ENCODE measurements around the gene IVD. TPM values are rescaled to one million over a fixed set of nuclear protein-coding genes. Genes with fewer than 3 reads are reported as not detected.
A peak's percentile ranks its signal among the peaks of the same experiment; 100 is the strongest.

Gene IVD
- total RNA-seq, 1 experiment from 2014 or later = 93.1 TPM

DNA sequence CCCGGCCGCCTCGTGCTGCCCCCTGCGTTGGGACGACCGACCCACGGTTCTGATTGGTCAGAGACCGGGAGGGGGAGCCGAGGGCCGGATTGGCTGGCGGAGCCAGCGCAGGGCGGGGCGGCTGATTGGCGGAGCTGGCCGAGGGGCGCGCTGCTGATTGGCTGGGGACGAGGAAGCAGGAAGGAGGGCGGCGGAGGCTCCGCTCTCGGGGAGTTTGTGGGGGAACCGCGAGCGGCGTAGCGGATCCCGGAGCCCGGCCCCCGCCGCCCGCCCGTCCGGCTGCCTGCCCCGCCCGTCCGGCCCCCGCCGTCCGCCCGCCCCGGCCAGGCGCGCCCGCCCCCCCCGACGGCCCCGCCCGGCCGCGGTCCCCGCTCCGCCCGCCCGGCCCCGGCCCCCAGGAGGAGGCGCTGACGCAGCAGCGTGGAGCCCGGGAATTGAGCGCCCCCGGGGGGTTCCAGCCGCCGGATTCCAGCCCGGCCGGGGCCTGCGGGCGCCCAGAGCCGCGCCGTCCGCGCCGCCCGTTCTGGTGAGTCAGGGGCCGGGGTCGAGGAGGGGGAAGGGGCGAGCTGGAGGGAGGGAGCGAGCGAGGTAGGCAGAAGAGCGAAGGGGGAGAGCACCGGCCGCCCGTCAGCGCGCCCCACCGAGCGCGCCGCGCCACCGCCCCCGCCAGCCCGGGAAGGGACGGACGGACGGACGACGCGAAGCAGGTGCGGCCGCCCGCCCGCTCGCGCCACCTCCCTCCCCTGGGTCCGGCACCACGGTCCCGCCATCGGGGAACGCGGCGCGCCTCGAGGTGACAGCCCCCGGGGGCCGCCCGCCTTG is 35.4 kb downstream of the IVD start, which contains the start of gene BAHD1:
Gene BAHD1, plus strand, starts transcription at position 211 of the 822 bp plus-strand sequence. CDS start 17,512 bp downstream, outside the sequence.
- Histone ChIP-seq H3K27ac (ENCODE audit: insufficient read length, low read depth, low read length) (no peak within 1 kb of the TSS), H4K8ac (replicated peaks; ENCODE audit: insufficient read length, low read depth, low read length) (no peak within 1 kb of the TSS), H4K5ac (ENCODE audit: insufficient read length, low read depth, low read length) (no peak within 1 kb of the TSS), H2BK15ac (ENCODE audit: low read depth, low read length) (no peak within 1 kb of the TSS), H3T11ph (ENCODE audit: low read length) (no peak within 1 kb of the TSS), H3K23ac (ENCODE audit: insufficient read length, low read depth, low read length) (no peak within 1 kb of the TSS), H2AFZ (ENCODE audit: low read length) (no peak within 1 kb of the TSS), H4K91ac (ENCODE audit: insufficient read length, low read depth, low read length) (no peak within 1 kb of the TSS), H3K4ac (ENCODE audit: low read depth, low read length) (no peak within 1 kb of the TSS), H2BK5ac (ENCODE audit: insufficient read length, low read length) (no peak within 1 kb of the TSS), H2BK12ac (ENCODE audit: insufficient read length, low read depth, low read length) (no peak within 1 kb of the TSS), H3K27me3 (ENCODE audit: insufficient read depth, low read length) (no peaks in the 10 kb centered on the region), H3K79me2 (ENCODE audit: insufficient read depth, low read length) (peaks cover 34% of the 10 kb centered on the region; the same call in 1 of the 2 replicates), H3K9me3 (ENCODE audit: control insufficient read depth, low read depth, low read length) (no peaks in the 10 kb centered on the region), H2BK120ac (ENCODE audit: low read depth, low read length, poor library complexity, severe bottlenecking) (no peak within 1 kb of the TSS), H3K56ac (ENCODE audit: insufficient read length, low read depth, low read length) (no peak within 1 kb of the TSS), H3K4me1 (ENCODE audit: insufficient read depth, low read length) (peaks cover 28% of the 10 kb centered on the region), H2BK20ac (ENCODE audit: low read depth, low read length, poor library complexity, severe bottlenecking) (no peak within 1 kb of the TSS), H3K9ac (ENCODE audit: extremely low read depth, insufficient read length, low read length) (peak within 1 kb of the TSS; percentile 76), H3K23me2 (ENCODE audit: insufficient read length, low read depth, low read length, poor library complexity, severe bottlenecking) (peaks cover 42% of the 10 kb centered on the region), H2AK5ac (ENCODE audit: insufficient read length, low read length) (no peak within 1 kb of the TSS), H4K20me1 (ENCODE audit: control insufficient read depth, insufficient read depth, insufficient read length) (no peaks in the 10 kb centered on the region), H3K4me2 (ENCODE audit: insufficient read depth, insufficient read length, low read length) (peak within 1 kb of the TSS; percentile 80), H3K18ac (ENCODE audit: insufficient read length, low read depth, low read length) (peak within 1 kb of the TSS; percentile 65), H3K14ac (ENCODE audit: insufficient read depth, low read length) (peak within 1 kb of the TSS; percentile 80), H3K79me1 (ENCODE audit: insufficient read depth, low read depth, low read length, poor library complexity, severe bottlenecking) (peaks cover 8% of the 10 kb centered on the region)
- DNase-seq = peak; percentile 97
- H3K27ac Mint-ChIP-seq = peak within 1 kb of the TSS; percentile 67 to 97 (median 74); a peak in 6 of 7 replicates
- no CpG with 5 or more reads among the region's 119 CpGs for WGBS (ENCODE audit: extremely low coverage, insufficient read length, low lambda C conversion rate)
- peak within 1 kb of the TSS; percentile 95 to 96 for H3K4me3 Mint-ChIP-seq
- TF ChIP-seq, protein P1, sequence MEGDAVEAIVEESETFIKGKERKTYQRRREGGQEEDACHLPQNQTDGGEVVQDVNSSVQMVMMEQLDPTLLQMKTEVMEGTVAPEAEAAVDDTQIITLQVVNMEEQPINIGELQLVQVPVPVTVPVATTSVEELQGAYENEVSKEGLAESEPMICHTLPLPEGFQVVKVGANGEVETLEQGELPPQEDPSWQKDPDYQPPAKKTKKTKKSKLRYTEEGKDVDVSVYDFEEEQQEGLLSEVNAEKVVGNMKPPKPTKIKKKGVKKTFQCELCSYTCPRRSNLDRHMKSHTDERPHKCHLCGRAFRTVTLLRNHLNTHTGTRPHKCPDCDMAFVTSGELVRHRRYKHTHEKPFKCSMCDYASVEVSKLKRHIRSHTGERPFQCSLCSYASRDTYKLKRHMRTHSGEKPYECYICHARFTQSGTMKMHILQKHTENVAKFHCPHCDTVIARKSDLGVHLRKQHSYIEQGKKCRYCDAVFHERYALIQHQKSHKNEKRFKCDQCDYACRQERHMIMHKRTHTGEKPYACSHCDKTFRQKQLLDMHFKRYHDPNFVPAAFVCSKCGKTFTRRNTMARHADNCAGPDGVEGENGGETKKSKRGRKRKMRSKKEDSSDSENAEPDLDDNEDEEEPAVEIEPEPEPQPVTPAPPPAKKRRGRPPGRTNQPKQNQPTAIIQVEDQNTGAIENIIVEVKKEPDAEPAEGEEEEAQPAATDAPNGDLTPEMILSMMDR (conservative IDR thresholded peaks at IDR 0.05) = no peak
- H3K27me3 Mint-ChIP-seq (ENCODE audit: low read depth) = peaks cover 11% of the 10 kb centered on the region
- peaks cover 62 to 67% of the 10 kb centered on the region in 2 experiments for H3K4me1 Mint-ChIP-seq
- no peaks in the 10 kb centered on the region for H3K9me3 Mint-ChIP-seq
- H3K36me3 Mint-ChIP-seq (ENCODE audit: insufficient read depth in 1 of 3, low read depth in 3 of 3) = peaks cover 0 to 16% (median 0%) of the 10 kb centered on the region in 3 experiments; a peak in 5 of 7 replicates
